Measurements from ENCODE around the gene MSI2. TPM values are rescaled to one million over a fixed set of nuclear protein-coding genes. Genes with fewer than 3 reads are reported as not detected.

MSI2 gene
- total RNA-seq, 1 donor from 2014 or later, result 33.8 TPM

DNA sequence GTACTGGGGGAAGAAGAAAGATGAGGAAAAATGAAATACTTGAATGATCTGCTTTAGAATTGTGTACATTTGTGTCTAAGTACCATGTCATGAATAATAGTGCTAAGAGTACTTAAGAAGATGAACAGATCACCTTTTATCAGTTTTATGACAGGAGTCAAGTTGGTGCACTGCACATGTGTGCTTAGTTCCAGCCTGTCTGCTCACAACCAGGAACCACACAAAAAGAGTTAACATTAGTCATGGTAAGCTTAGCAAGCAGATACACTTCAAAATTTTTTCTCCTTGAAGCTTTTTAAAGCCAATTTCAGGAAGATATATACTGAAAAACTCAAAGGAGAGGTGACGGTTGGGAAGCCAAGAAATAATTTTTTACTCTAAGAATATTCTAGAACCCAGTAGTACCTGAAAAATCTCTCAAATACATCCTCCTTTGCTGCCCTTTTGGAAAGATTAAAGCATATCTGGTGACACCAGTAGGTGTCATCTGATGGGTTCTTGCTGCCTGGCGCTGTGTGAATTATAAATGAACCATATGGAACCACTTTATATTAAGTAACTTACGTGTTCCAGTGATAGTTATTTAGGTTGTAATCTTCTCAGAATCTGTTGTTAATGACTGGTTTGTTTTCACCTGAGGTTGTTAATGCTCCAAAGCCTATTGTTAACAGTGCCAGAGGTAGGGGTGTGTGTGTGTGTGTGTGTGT, 93.4 kb downstream of the MSI2 start:
- TF ChIP-seq, protein P1, sequence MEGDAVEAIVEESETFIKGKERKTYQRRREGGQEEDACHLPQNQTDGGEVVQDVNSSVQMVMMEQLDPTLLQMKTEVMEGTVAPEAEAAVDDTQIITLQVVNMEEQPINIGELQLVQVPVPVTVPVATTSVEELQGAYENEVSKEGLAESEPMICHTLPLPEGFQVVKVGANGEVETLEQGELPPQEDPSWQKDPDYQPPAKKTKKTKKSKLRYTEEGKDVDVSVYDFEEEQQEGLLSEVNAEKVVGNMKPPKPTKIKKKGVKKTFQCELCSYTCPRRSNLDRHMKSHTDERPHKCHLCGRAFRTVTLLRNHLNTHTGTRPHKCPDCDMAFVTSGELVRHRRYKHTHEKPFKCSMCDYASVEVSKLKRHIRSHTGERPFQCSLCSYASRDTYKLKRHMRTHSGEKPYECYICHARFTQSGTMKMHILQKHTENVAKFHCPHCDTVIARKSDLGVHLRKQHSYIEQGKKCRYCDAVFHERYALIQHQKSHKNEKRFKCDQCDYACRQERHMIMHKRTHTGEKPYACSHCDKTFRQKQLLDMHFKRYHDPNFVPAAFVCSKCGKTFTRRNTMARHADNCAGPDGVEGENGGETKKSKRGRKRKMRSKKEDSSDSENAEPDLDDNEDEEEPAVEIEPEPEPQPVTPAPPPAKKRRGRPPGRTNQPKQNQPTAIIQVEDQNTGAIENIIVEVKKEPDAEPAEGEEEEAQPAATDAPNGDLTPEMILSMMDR (IDR thresholded peaks at IDR 0.05; ENCODE audit: insufficient read depth, low read length, poor library complexity, severe bottlenecking), result no peak
- Histone ChIP-seq H3K27me3 (ENCODE audit: control insufficient read depth, insufficient read depth, low read length) (no peaks in the 10 kb centered on the region), H3K4me3 (ENCODE audit: low read depth, low read length) (no peak overlapping the region), H3K36me3 (ENCODE audit: control insufficient read depth, insufficient read depth, low read length) (no peaks in the 10 kb centered on the region)
- DNase-seq (ENCODE audit: low read depth), result no peak

DNA sequence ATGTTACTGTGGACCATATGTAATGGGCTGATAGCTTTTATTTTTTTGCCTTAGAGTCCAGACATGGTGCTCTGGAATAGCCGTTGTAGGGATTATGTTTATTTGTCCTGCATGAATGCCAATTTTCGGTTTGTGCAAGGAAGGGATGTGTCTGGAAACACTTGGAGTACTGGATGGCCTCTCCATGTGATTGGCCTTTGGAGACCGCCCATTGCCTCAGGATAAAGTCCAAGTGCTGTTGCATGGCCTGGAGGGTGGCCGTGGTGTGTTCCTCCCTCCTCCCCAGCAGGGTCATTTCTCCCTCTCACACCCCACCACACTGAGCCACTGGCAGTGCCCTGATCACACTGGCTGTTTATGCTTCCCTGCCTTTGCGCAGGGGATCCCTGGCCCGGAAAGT, 93.9 kb downstream of the MSI2 start:
- Histone ChIP-seq H3K4me3 (ENCODE audit: low read depth, low read length) (no peak overlapping the region), H3K27me3 (ENCODE audit: control insufficient read depth, insufficient read depth, low read length) (no peaks in the 10 kb centered on the region), H3K36me3 (ENCODE audit: control insufficient read depth, insufficient read depth, low read length) (no peaks in the 10 kb centered on the region)
- TF ChIP-seq, protein P1 (IDR thresholded peaks at IDR 0.05; ENCODE audit: insufficient read depth, low read length, poor library complexity, severe bottlenecking), result no peak
- no peak for DNase-seq (ENCODE audit: low read depth)

DNA sequence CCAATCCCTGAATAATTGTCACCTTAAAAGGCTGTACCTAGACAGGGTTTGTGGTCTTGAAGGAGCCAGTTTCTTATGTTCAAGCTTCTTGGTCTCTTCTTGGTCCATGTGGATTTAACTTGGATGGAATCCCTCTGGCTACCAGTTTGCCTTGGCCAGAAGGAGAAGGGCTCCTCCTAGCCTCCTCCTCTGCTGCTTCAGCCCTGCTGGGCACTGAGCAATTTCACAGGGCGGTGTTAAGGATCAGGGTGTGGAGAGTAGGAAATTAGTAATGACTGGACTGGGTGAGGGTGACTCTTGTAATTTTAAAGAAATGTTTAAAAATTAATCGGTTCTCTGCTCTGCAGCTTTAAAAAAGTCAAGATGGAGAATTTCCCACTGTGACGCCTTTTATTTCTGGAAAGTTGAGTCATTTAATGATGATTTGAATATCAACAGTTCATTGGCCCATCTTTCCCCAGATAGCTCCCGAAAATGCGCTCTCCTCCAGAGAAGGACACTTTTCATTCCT, 96.4 kb downstream of the MSI2 start:
- no peaks in the 10 kb centered on the region for H3K27me3 ChIP-seq (ENCODE audit: control insufficient read depth, insufficient read depth, low read length)
- TF ChIP-seq, protein P1 (IDR thresholded peaks at IDR 0.05; ENCODE audit: insufficient read depth, low read length, poor library complexity, severe bottlenecking), result no peak
- no peak overlapping the region for H3K4me3 ChIP-seq (ENCODE audit: low read depth, low read length)
- DNase-seq (ENCODE audit: low read depth), result no peak
- H3K36me3 ChIP-seq (ENCODE audit: control insufficient read depth, insufficient read depth, low read length), result no peaks in the 10 kb centered on the region

DNA sequence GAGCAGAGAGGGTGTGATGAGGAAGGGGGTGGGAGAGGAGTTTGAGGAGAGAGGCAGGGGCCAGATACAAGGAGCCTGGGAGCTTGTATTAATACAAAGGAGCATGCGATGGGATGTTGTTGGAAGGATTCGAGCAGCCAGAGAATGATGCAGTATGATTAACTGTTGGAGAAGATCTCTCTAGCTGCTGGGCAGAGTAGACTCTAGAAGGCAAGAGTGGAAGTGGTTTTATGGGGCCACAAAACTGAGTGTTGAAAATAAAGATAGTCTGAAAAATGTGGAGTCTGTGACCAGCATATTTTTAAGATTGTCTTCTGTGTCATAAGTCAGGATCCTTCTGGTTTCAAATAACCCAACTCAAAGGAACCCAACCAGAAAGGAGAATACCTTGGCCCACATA, 98.3 kb downstream of the MSI2 start:
- no peak for DNase-seq (ENCODE audit: low read depth)

DNA sequence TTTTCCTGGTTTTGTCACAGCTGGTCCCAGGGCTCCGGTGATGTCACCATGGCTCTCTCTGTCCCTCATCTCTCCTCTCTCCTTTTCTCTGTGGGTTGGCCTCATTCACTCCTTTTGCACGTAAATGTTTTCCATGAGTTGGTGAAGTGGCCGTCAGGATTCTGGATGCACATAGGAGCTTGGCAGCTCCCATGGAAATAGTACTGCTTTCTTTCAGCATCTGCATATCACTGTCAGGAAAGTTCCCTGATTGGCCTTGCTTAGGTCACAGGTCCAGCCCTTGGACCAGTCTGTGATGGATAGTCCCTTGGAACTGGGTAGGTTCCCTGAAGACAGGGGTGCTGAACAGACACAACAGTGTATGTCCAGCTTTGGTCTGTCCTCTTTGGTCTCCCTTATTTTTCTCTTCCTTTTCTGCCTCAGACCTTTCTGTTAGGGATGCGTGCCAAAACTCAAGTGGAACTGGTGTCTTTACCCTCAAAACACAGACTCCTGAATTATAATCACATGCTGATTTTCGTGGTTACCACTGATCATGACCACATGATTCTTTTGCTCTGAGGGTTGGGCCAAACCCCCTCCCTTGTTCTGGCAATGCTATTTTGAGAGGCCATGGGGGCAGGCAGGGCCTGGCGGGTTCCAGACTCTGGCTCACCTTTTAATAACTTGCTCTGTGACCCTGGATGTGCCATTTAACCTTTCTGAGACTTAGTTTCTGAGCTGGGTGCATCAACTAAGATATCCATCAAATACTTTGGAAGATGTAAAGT, 99.0 kb downstream of the MSI2 start:
- Histone ChIP-seq H3K27me3 (ENCODE audit: control insufficient read depth, insufficient read depth, low read length) (no peaks in the 10 kb centered on the region), H3K36me3 (ENCODE audit: control insufficient read depth, insufficient read depth, low read length) (no peaks in the 10 kb centered on the region), H3K4me3 (ENCODE audit: low read depth, low read length) (no peak overlapping the region)
- TF ChIP-seq, protein P1 (IDR thresholded peaks at IDR 0.05; ENCODE audit: insufficient read depth, low read length, poor library complexity, severe bottlenecking), result no peak
- no peak for DNase-seq (ENCODE audit: low read depth)

More for the DNA sequence above, 98.3 kb downstream of the MSI2 start:
- TF ChIP-seq, protein P1 (IDR thresholded peaks at IDR 0.05; ENCODE audit: insufficient read depth, low read length, poor library complexity, severe bottlenecking), result no peak
- H3K4me3 ChIP-seq (ENCODE audit: low read depth, low read length), result no peak overlapping the region
- H3K27me3 ChIP-seq (ENCODE audit: control insufficient read depth, insufficient read depth, low read length), result no peaks in the 10 kb centered on the region
- no peaks in the 10 kb centered on the region for H3K36me3 ChIP-seq (ENCODE audit: control insufficient read depth, insufficient read depth, low read length)
